Measurements from ENCODE around the gene LDLRAP1. TPM values are rescaled to one million over a fixed set of nuclear protein-coding genes. Genes with fewer than 3 reads are reported as not detected.

LDLRAP1 gene
- total RNA-seq, 1 experiment from 2014 or later, result 16.3 TPM

- CTCF ChIA-PET, result interaction anchor here (1.8 to 3.2 kb wide), 2 partner anchors 22 to 23 kb away, joined by 4 to 10 read pairs; no protein-coding TSS in a partner anchor
- TF ChIP-seq MYBL2 (CRISPR knock-in tag; IDR thresholded peaks at IDR 0.05), result no peak
- TF ChIP-seq SP1 (CRISPR knock-in tag; conservative IDR thresholded peaks at IDR 0.05), result no peak
- TF ChIP-seq GRHL2 (CRISPR knock-in tag; IDR thresholded peaks at IDR 0.05; ENCODE audit: insufficient replicate concordance, severe bottlenecking), result no peak
- no peak for TF ChIP-seq ESRRA (CRISPR knock-in tag; IDR thresholded peaks at IDR 0.05; ENCODE audit: borderline replicate concordance)
- no peak for TF ChIP-seq TEAD1 (CRISPR knock-in tag; IDR thresholded peaks at IDR 0.05)
- no peak for TF ChIP-seq ZNF416 (CRISPR knock-in tag; IDR thresholded peaks at IDR 0.05)
- no peak for TF ChIP-seq ZNF138 (CRISPR knock-in tag; conservative IDR thresholded peaks at IDR 0.05)
- TF ChIP-seq STAT6 (CRISPR knock-in tag; conservative IDR thresholded peaks at IDR 0.05; ENCODE audit: low read depth), result no peak
- TF ChIP-seq HMGXB4 (CRISPR knock-in tag; IDR thresholded peaks at IDR 0.05), result no peak
- no peak for TF ChIP-seq RELA (CRISPR knock-in tag; IDR thresholded peaks at IDR 0.05; ENCODE audit: borderline replicate concordance)
- no peak for TF ChIP-seq NR1H2 (CRISPR knock-in tag; IDR thresholded peaks at IDR 0.05)
- TF ChIP-seq IRF1 (CRISPR knock-in tag; IDR thresholded peaks at IDR 0.05), result no peak
Observed at GRCh38 chr1:25550683-25551310, 7.4 kb downstream of the LDLRAP1 start.

GRCh38 chr1:25553749-25554429 is 10.5 kb downstream of the LDLRAP1 start:
- ATAC-seq (no peak), DNase-seq (ENCODE audit: low spot score) (no peak)
- ChIA-PET POLR2A (interaction anchor here (0.6 kb wide), 1 partner anchor 1478 kb away, joined by 3 read pairs; no protein-coding TSS in a partner anchor), CTCF (interaction anchor here (0.9 to 1.6 kb wide), 2 partner anchors 19 to 33 kb away, joined by 3 to 9 read pairs; no protein-coding TSS in a partner anchor)
- Mint-ChIP-seq H3K27me3 (ENCODE audit: low read depth) (no peaks in the 10 kb centered on the region), H3K4me3 (no peak overlapping the region), H3K4me1 (no peaks in the 10 kb centered on the region), H3K36me3 (peaks cover 3% of the 10 kb centered on the region), H3K9me3 (no peaks in the 10 kb centered on the region), H3K27ac (no peak overlapping the region)
- no peak for TF ChIP-seq NR3C1 (CRISPR knock-in tag; conservative IDR thresholded peaks at IDR 0.05; ENCODE audit: low read depth)
- TF ChIP-seq KAT7 (CRISPR knock-in tag; IDR thresholded peaks at IDR 0.05; ENCODE audit: borderline replicate concordance), result no peak
- TF ChIP-seq TEAD4 (CRISPR knock-in tag; IDR thresholded peaks at IDR 0.05), result no peak
- no peak for TF ChIP-seq ZSCAN18 (CRISPR knock-in tag; IDR thresholded peaks at IDR 0.05)
- TF ChIP-seq USF2 (CRISPR knock-in tag; IDR thresholded peaks at IDR 0.05), result no peak
- no peak for TF ChIP-seq ZNF671 (CRISPR knock-in tag; IDR thresholded peaks at IDR 0.05)
- TF ChIP-seq AR (CRISPR knock-in tag; IDR thresholded peaks at IDR 0.05), result no peak
- no peak for TF ChIP-seq OVOL2 (CRISPR knock-in tag; IDR thresholded peaks at IDR 0.05; ENCODE audit: borderline replicate concordance)

More at GRCh38 chr1:25550683-25551310, 7.4 kb downstream of the LDLRAP1 start:
- H3K27ac Mint-ChIP-seq, result no peak overlapping the region
- H3K36me3 Mint-ChIP-seq, result no peaks in the 10 kb centered on the region
- POLR2A ChIA-PET, result no interaction called here
- no peaks in the 10 kb centered on the region for H3K9me3 Mint-ChIP-seq
- no peaks in the 10 kb centered on the region for H3K27me3 Mint-ChIP-seq (ENCODE audit: low read depth)
- DNase-seq (ENCODE audit: low spot score) (no peak), ATAC-seq (no peak)
- H3K4me3 Mint-ChIP-seq, result no peak overlapping the region
- H3K4me1 Mint-ChIP-seq, result peaks cover under 1% of the 10 kb centered on the region; the same call in 1 of the 2 replicates

All from WTC11 (cell line).